Neural cell (in vitro differentiated cells): Measurements from ENCODE around the gene NGDN. TPM values are rescaled to one million over a fixed set of nuclear protein-coding genes. Genes with fewer than 3 reads are reported as not detected.
A peak's percentile ranks its signal among the peaks of the same experiment; 100 is the strongest.

Experiments
- H2AFZ ChIP-seq: fragments of 200-600, 300-800 bp; sonication (generic), shearing (Covaris generic); 2 replicates; pipeline ENCODE4 v1.6.0; 2014; ENCODE audit warnings: low read depth, mild to moderate bottlenecking, antibody characterized with exemption, low read length, moderate library complexity
- H3F3A ChIP-seq: fragments of 200-600 bp; shearing (Covaris generic); 2 replicates; pipeline ENCODE4 v1.6.1; 2016; ENCODE audit warnings: mild to moderate bottlenecking, moderate library complexity, mixed read lengths, antibody characterized with exemption, low read length; ENCODE audit not compliant: insufficient read depth, poor library complexity, severe bottlenecking
- H3K27ac ChIP-seq: fragments of 200-600, 300-800 bp; sonication (generic), shearing (Covaris generic); 2 replicates; pipeline ENCODE4 v1.5.1; 2014; ENCODE audit warnings: mild to moderate bottlenecking, low read length, moderate library complexity
- H3K27me3 ChIP-seq: fragments of 300-800, 200-600 bp; sonication (generic), shearing (Covaris generic); 2 replicates; pipeline ENCODE4 v1.6.0; 2014; ENCODE audit warnings: mild to moderate bottlenecking, low read depth, low read length, moderate library complexity; ENCODE audit not compliant: insufficient read depth
- H3K36me3 ChIP-seq: fragments of 300-800, 200-600 bp; sonication (generic), shearing (Covaris generic); 2 replicates; pipeline ENCODE4 v1.5.1; 2014; ENCODE audit warnings: mild to moderate bottlenecking, antibody characterized with exemption, low read length, moderate library complexity; ENCODE audit not compliant: insufficient read depth
- H3K4me2 ChIP-seq: fragments of 300-800, 200-600 bp; sonication (generic), shearing (Covaris generic); 2 replicates; pipeline ENCODE4 v1.6.0; 2014; ENCODE audit warnings: mild to moderate bottlenecking, low read length
- H3K4me3 ChIP-seq: fragments of 300-800, 200-600 bp; sonication (generic), shearing (Covaris generic); 2 replicates; pipeline ENCODE4 v1.5.1; 2014; ENCODE audit warnings: mild to moderate bottlenecking, low read length, moderate library complexity
- H3K79me2 ChIP-seq: fragments of 200-600 bp; shearing (Covaris generic); replicated peaks from 2 replicates; pipeline ENCODE4 v1.6.0; 2014; ENCODE audit warnings: mild to moderate bottlenecking, low read length, moderate library complexity; ENCODE audit not compliant: insufficient read depth
- H3K9ac ChIP-seq: fragments of 300-800, 200-600 bp; sonication (generic), shearing (Covaris generic); 2 replicates; pipeline ENCODE4 v1.6.1; 2016; ENCODE audit warnings: mild to moderate bottlenecking, low read length, mixed read lengths
- H3K9me2 ChIP-seq: fragments of 200-600 bp; shearing (Covaris generic); 2 replicates; pipeline ENCODE4 v1.6.1; 2016; ENCODE audit warnings: mild to moderate bottlenecking, low read length, mixed read lengths; ENCODE audit not compliant: insufficient read depth
- H3K9me3 ChIP-seq: fragments of 200-600, 300-800 bp; sonication (generic), shearing (Covaris generic); 2 replicates; pipeline ENCODE4 v1.6.1; 2016; ENCODE audit warnings: mild to moderate bottlenecking, mixed run types, low read length, moderate library complexity, mixed read lengths
- H4K20me1 ChIP-seq: fragments of 200-600 bp; shearing (Covaris generic); 2 replicates; pipeline ENCODE4 v1.6.1; 2016; ENCODE audit warnings: mild to moderate bottlenecking, mixed run types; ENCODE audit not compliant: insufficient read depth
- EP300 ChIP-seq: fragments of 450-650 bp; conservative IDR thresholded peaks from 2 replicates; pipeline ENCODE4 v1.6.1; 2014; ENCODE audit warnings: antibody characterized with exemption, mild to moderate bottlenecking, moderate library complexity; ENCODE audit not compliant: poor library complexity, severe bottlenecking
- EZH2 ChIP-seq: fragments of 200-600, 300-800 bp; shearing (Covaris generic), sonication (generic); IDR thresholded peaks from 2 replicates; pipeline ENCODE4 v1.6.1; 2014; ENCODE audit warnings: antibody characterized with exemption, low read length, borderline replicate concordance, mild to moderate bottlenecking; ENCODE audit not compliant: insufficient read depth, poor library complexity, severe bottlenecking
- MXI1 ChIP-seq: fragments of 450-650 bp; conservative IDR thresholded peaks from 2 replicates; pipeline ENCODE4 v1.6.1; 2014; ENCODE audit warnings: antibody characterized with exemption, mild to moderate bottlenecking; ENCODE audit not compliant: poor library complexity, severe bottlenecking
- POLR2AphosphoS5 ChIP-seq: IDR thresholded peaks from 2 replicates; pipeline ENCODE4 v1.6.1; 2012
- RAD21 ChIP-seq: fragments of 450-650 bp; conservative IDR thresholded peaks from 2 replicates; pipeline ENCODE4 v1.6.1; 2014; ENCODE audit warnings: antibody characterized with exemption, mild to moderate bottlenecking, moderate library complexity
- REST ChIP-seq: IDR thresholded peaks from 2 replicates; pipeline ENCODE4 v1.6.1; 2012; ENCODE audit warnings: borderline replicate concordance
- SMC3 ChIP-seq: fragments of 450-650 bp; conservative IDR thresholded peaks from 2 replicates; pipeline ENCODE4 v1.6.1; 2014; ENCODE audit warnings: antibody characterized with exemption, mild to moderate bottlenecking, moderate library complexity; ENCODE audit not compliant: poor library complexity
- TAF1 ChIP-seq: IDR thresholded peaks from 2 replicates; pipeline ENCODE4 v1.6.1; 2012; ENCODE audit warnings: low read depth
- polyA plus RNA-seq: library from polyadenylated mRNA; depleted of rRNA; stranded (reverse); fragments of >200 nt; gene quantifications from 2 replicates; pipeline ENCODE4 v1.2.3, GENCODE V29; 2014
- TF ChIP-seq, protein P1 (sequence below): fragments of 450-650 bp; IDR thresholded peaks from 2 replicates; pipeline ENCODE4 v1.5.1; 2014; ENCODE audit warnings: antibody characterized with exemption, mild to moderate bottlenecking, moderate library complexity; ENCODE audit not compliant: poor library complexity, severe bottlenecking

Gene NGDN
- polyA plus RNA-seq, 1 donor from 2014 or later = 137 TPM

GRCh38 chr14:23514644-23514957 is 45.1 kb downstream of the NGDN start:
- no peaks in the 10 kb centered on the region for H4K20me1 ChIP-seq
- H2AFZ ChIP-seq = no peak overlapping the region
- no peaks in the 10 kb centered on the region for H3K27me3 ChIP-seq
- H3K4me3 ChIP-seq = no peak overlapping the region
- H3K36me3 ChIP-seq = no peaks in the 10 kb centered on the region
- H3K9me2 ChIP-seq = no peaks in the 10 kb centered on the region
- no peak for TF ChIP-seq REST
- TF ChIP-seq EZH2 = no peak
- no peak for TF ChIP-seq TAF1
- no peak overlapping the region for H3K27ac ChIP-seq
- no peak overlapping the region for H3K9ac ChIP-seq
- no peaks in the 10 kb centered on the region for H3K79me2 ChIP-seq
- H3K4me2 ChIP-seq = no peak overlapping the region
- H3K9me3 ChIP-seq = no peaks in the 10 kb centered on the region
- no peaks in the 10 kb centered on the region for H3F3A ChIP-seq

DNA sequence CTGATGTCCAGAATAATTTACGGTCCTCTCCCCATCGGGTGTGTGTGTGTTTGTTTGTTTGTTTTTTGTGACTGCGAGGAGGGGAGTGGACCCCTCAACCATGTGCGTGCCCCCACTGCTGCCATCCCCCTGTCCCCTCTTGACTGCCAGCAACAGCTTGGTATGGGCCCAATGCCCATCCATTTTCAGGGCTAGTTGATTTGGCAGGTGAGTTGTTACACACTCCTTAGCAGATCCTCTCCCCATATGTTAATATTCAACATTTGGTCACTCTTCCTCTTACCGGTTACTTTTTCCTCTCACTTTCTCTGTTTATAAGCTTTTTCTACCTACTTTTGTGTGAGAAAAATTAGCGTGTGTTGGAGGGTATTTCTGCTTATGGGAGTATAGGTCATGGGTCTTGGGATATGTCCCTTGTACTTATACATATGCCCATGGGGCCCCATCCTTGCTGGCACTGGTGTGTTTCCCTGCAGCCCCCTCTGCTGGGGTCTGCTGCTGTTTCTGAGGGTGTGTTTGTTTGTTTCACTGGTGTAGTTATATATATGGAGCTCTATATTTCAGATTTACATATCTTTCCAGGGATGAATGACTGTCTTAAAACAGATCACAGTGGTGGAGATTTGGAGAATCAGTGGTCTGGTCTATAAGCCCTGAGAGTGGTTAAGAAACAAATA is 48.3 kb downstream of the NGDN start:
- TF ChIP-seq POLR2AphosphoS5 (peak; percentile 8), TAF1 (no peak)
- Histone ChIP-seq H3K4me3 (no peak overlapping the region), H4K20me1 (no peaks in the 10 kb centered on the region)

GRCh38 chr14:23518709-23519108 is 49.2 kb downstream of the NGDN start:
- H3F3A ChIP-seq = no peaks in the 10 kb centered on the region
- H3K9me2 ChIP-seq = no peaks in the 10 kb centered on the region
- no peaks in the 10 kb centered on the region for H3K79me2 ChIP-seq
- H2AFZ ChIP-seq = no peak overlapping the region
- TF ChIP-seq MXI1 (no peak), EP300 (no peak), POLR2AphosphoS5 (no peak), EZH2 (no peak), TAF1 (no peak), REST (no peak), RAD21 (no peak), SMC3 (no peak)
- TF ChIP-seq, protein P1, sequence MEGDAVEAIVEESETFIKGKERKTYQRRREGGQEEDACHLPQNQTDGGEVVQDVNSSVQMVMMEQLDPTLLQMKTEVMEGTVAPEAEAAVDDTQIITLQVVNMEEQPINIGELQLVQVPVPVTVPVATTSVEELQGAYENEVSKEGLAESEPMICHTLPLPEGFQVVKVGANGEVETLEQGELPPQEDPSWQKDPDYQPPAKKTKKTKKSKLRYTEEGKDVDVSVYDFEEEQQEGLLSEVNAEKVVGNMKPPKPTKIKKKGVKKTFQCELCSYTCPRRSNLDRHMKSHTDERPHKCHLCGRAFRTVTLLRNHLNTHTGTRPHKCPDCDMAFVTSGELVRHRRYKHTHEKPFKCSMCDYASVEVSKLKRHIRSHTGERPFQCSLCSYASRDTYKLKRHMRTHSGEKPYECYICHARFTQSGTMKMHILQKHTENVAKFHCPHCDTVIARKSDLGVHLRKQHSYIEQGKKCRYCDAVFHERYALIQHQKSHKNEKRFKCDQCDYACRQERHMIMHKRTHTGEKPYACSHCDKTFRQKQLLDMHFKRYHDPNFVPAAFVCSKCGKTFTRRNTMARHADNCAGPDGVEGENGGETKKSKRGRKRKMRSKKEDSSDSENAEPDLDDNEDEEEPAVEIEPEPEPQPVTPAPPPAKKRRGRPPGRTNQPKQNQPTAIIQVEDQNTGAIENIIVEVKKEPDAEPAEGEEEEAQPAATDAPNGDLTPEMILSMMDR = no peak
- no peak overlapping the region for H3K4me3 ChIP-seq
- no peaks in the 10 kb centered on the region for H3K27me3 ChIP-seq
- H3K9me3 ChIP-seq = no peaks in the 10 kb centered on the region
- H3K9ac ChIP-seq = no peak overlapping the region
- no peaks in the 10 kb centered on the region for H4K20me1 ChIP-seq
- H3K36me3 ChIP-seq = no peaks in the 10 kb centered on the region
- no peak overlapping the region for H3K27ac ChIP-seq
- H3K4me2 ChIP-seq = no peak overlapping the region

More for the DNA sequence above, 48.3 kb downstream of the NGDN start:
- Histone ChIP-seq H3K27me3 (no peaks in the 10 kb centered on the region), H3K9me2 (no peaks in the 10 kb centered on the region), H3K27ac (no peak overlapping the region), H3F3A (no peaks in the 10 kb centered on the region), H3K79me2 (no peaks in the 10 kb centered on the region), H3K9ac (no peak overlapping the region), H3K9me3 (no peaks in the 10 kb centered on the region), H3K36me3 (no peaks in the 10 kb centered on the region), H2AFZ (no peak overlapping the region), H3K4me2 (no peak overlapping the region)
